GM19193 (cell line): Measurements from ENCODE around the gene ORMDL3.
A peak's percentile ranks its signal among the peaks of the same experiment; 100 is the strongest.

Source experiments
- POLR2A ChIP-seq: IDR thresholded peaks from 4 replicates; pipeline ENCODE4 v1.6.1; 2011; ENCODE audit not compliant: insufficient read depth, insufficient read length; ENCODE audit errors: extremely low read depth

Gene ORMDL3

DNA sequence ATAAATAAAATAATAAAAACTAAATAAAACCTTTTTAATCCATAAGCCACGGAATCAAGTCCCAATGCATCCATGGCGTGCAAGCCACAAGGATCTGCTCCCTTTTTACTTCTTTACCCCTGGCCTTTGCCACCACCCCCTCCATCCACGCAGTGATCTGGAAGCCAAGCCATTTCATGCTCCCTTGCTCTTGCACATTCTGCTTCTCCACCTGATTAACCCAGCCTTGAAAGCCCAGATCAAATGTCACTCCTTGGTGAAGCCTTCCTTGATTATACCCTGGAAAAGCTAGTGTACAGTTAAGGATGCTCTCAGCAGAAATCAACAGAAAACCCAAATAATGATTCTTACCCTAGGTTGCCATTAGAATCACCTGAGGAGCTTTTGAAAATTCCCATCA lies 10.0 kb upstream of the ORMDL3 start:
- no peak for TF ChIP-seq POLR2A

DNA sequence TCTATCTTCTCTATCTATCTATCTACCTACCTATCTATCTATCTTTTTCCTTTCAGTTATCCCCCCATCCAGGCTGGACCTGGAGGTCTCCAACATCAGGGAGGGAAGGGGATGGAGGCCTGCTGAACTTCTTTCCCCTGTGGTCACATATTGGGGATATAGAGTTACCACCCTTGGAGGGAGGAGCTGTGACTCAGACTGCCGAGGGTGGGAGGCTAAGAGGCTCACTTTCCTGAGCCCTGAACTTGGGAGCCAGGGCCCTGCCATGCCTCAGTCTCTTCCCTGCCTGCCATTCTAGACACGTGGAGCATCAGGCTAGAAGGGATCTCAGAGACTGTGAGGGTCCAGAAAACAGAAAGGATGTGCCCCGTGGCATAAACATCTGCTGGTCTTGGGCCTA lies 8.5 kb upstream of the ORMDL3 start:
- TF ChIP-seq POLR2A = no peak

DNA sequence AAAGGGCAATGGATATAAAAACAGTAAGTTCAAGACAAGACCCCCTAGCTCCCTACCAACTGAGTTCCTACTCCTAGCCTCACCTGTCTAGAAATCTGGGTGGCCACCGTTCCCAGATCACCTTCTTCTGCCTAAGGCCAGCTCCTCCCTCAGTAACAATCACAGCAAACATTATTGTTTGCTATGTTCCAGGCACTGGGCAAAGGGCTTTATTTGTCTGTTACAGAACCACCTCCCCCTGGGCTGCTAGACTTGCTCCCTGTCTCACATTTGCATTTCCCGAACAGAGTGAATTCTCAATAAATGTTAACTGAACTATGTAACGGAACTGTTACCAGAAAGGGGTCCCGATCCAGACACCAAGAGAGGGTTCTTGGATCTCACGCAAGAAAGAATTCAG lies 6.9 kb upstream of the ORMDL3 start:
- no peak for TF ChIP-seq POLR2A

DNA sequence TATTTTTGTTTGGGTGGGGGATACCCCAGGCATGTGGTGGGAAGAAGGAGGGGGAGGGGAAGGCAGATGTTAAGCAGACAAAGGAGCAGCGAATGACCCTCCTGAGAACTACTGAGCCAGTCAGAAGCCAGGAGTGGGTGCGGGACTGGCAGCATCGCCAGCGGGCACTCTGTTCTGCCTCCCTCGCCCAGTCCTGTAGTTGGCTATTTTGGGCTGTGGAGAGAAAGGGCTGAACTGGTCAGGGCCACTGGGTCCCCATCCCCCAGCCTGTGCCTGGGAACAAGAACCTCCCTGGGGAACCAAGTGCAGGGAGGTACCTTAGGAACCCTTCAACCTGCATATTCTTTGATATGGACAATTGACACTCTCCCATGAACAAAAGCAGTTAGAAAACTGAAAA lies 6.5 kb upstream of the ORMDL3 start:
- TF ChIP-seq POLR2A = no peak

DNA sequence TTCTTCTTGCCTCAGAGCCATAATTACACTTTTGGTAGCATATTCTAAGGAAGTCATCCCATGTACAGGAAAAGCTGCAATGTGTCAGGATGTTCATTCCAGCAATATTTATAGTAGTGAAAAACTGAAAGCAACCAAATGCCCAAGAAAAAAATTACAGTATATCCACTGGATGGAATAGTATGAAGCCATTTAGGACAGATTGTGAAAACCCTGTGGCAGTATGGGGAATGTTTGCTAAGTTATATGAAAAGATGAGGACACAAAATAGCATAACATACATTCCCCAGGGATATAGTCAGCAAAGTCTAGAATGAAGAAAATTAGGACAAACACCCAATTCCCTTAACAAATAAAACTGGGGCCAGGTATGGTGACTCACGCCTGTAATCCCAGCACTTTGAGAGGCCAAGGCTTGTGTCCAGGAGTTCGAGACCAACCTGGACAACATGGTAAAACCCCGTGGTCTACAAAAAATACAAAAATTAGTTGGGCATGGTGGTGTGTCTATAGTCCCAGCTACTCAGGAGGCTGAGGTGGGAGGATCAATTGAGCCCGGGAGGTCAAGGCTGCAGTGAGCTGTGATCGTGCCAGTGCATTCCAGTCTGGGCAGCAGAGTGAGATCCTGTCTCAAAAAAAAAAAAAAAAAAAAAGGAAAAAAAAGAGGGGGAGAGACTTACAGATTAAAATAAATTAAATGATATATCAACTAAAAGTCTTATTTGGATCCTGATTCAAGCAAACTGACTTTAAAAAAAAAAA lies 2.4 kb upstream of the ORMDL3 start:
- TF ChIP-seq POLR2A = no peak

DNA sequence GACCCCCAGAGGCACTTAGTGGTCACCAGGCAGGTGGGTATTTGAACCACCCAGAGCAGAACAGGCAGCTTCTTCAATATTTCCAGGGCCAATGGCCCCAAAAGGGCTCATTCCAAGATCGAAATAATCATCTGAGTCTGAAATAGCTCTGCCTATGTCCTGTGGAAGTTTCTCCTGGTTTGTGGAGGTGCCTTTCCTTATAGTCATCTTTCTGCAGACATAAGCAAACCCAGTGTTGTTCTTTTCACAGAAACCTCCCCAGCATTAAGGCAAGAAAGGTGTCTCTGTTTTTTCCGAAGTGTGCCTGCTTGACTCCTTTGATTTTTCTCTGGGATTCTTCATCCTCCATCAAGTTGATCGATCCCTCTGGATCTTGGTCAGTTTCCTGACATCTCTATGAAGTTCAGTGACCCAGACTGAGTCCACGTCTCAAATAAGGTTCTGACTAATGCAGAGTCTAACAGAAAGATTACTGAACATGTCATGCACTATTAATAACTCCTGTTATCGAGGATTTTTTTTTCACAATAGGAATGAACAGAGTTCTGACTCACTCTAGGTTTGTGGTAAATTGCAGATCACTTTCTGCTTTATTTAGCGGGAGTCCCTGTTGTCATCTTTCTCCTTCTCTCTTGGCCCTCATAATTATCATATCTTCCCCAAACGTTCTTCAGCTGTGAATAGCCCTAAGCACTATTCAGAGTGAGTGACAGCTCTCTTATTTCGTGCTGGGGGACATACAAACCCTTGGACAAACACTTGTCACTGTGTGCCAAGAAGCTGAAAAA lies 1.7 kb upstream of the ORMDL3 start:
- no peak for TF ChIP-seq POLR2A

DNA sequence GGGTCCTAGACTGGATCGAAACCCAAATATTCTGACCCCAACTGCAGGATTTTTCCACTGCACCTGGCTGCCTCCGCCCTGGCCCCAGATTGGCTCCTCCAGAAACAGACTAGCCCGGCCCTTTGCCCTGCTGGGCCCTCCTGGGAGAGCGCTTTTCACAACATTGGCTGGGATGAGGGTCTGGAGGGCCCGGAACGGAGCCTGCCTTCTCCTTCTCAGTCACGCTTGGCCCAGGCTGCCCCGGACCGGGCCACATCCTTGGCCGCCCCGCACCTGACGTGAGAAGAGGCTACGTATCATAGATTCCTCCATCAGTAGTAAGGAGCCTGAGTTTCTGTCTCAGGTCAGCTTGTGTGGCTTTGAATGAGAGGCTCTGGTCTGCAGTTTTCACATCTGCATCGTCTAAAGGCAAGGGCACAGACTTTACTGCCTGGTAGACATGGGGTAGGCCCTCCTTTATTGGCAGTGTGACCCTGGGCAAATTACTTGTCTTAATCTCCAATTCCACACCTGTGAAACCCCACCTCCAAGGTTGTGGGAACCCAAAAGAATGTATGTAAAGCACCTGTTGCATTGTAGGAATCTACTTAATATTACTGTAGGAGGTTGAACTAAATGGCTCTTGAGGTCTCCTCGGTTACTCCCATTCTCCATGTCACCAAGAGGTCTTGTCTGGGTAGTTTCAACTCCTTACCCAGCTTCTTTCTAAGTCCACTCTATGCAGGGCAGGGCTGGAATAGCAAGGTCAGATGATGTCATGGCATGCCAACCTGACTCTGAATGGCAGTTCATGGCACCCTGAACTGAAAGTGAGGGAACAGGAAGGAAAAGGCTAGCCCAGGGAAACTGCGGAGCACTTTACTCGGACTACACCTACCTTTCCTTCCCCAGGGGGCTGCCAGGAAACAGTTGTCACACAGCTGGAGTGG lies 792 bp upstream of the ORMDL3 start:
- no peak for TF ChIP-seq POLR2A

DNA sequence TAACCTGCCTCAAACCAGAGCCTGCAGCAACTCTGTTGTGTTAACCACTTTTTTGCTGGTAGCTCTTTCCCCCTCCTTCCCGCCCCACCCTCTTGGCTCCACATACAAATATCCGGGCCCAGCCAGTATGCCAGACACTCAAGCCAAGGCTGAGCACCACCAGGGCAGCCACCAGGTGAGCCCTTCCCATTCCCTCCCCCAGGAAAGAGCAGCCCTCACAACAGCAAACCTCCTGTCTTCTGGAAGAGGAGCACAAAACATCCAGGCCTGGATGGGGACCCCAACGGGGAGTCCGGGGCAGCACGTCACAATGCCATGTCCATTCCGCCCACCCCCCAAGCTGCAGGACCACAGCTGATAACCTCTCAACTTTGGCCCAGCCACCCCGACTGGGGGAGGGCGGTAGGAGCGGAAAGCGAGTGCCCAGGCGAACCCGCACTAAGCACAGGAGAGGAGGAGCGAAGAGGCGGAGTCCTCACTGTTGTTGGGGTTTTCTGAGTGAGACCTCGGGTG lies 757 bp downstream of the ORMDL3 start:
- TF ChIP-seq POLR2A = peak; percentile 59

DNA sequence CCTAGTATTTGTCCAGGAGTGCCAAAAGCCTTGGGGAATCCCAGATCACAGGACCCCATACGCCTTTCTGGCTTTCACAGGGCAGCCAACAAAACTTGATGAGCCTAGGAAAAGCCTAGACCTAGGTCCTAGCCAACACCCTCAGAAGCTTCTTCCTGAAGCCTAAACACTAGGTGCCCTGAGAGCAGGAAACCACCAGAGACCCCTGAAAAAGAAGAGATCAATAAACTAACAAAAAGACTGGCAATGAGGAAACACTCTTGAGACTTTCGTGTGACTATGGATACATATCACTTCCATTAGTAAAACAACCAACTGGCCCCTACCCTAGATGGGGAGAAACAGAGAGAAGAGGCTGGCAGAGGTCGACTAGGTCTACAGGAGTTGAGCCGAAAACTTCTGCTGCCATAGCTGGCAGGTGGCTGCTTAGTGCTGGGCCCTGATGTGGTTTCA lies 1.2 kb downstream of the ORMDL3 start:
- no peak for TF ChIP-seq POLR2A

DNA sequence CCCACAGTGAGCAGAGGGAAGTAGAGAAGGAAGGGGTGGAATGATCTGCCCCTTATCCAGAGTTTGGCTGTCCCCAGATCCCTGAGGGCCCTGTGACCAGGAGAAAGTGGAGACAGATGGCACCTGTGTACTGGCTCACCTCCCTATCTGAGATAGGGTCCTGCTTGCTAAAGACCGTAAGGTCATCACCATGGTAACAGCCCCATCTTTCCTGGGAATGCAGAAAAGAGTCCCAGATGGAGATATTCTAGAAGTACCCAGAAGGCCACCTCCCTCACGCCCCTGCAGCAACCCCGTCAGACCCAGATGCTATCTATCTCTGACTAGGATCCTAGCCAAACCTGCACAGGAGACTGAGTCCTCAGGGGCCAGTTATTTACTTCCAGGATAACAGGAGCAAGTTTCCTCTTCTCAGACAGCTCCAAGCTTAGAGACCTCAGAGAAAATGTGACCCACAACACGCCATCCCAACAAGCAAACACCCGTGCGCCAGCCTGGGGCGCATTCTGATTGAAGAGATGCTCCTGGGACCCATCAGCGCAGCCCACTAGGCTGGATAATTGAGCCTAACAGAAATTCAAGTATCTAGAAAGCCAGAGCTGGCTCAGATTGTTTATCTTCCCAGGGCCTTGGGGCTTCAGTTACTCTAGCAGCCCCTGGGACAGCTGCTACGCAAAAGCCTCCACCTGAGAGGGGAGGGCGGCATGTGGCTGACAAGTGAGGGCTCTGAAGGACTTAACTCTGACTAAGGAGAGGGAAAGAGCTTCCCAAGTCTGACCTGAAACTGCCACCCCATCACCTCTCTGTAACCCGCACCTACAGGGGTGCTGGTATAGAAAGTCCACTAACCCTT lies 1.9 kb downstream of the ORMDL3 start:
- TF ChIP-seq POLR2A = no peak

DNA sequence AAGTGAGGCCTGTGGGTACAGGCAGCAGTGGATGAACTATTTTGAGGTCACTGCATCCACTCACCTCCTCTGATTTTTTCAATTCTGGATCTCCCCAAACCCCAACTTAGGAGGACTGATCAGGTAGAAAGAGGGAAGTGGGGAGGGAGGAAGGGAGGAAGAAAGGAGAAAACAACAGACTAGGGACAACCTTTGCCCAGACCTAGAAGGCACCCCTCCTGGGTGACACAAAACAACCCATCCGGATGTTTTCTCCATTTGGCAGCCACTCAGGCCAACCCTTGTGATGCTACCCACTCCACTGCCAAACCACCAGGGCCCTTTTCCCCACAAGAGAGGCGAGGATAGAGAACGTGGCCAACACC lies 2.7 kb downstream of the ORMDL3 start:
- TF ChIP-seq POLR2A = no peak

DNA sequence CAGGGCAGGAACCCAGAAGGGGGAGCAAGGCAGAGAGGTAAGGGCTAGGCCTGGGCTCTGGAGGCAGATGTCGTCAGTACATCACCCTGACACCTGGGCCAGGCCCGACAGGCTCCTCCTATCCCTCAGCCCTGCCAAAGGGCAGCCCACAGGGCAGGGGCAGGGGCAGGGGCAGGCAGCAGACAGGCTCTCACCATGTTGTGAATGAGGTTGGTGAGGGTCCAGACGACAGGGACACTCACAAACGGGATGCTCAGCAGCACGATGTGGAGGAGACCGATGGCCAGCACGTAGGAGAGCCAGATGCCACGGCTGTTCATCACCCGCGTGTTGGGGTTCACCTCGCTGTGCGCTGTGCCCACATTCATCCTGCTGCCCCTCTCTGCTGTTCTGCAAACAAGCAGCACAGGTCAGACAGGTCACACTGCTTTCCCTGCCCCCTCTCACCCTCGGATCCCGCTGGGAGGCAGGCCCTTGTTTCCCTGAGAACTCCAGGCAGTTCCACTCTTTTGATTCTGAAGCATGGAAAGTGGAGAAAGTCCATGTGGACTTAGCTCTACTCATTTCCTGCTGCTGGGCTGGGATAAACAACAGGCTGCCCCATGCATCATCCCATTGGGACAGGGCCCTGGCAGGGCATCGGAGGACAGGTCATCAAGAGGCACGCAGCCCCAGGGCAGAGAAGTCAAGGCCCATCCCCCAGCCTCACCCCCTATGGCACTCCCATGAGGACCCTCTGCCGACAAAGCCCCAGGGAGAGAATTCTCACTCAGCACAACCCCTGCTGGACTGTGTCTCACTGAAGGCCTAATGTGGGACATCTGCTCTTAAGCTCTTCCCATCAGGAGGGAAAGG lies 3.3 kb downstream of the ORMDL3 start:
- no peak for TF ChIP-seq POLR2A

DNA sequence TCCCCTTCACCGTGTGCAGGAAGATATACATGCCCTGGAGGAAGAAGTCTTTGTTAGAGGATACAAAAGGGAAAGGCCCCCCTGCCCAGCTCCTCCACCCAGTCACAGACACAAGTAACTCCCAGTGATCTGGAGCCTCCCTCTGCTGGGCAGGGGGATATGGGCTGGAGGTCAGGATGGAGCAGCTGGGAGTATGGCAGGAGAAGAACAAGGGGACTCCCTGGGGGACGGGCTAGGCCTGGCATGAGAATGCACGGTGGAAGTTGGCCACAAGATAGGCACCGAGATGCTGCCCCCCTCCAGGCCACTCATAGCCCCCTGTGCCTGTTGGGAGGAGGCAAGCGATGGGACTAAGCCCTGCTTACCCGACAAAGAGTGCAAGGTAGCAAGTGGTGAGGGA lies 4.2 kb downstream of the ORMDL3 start:
- no peak for TF ChIP-seq POLR2A

DNA sequence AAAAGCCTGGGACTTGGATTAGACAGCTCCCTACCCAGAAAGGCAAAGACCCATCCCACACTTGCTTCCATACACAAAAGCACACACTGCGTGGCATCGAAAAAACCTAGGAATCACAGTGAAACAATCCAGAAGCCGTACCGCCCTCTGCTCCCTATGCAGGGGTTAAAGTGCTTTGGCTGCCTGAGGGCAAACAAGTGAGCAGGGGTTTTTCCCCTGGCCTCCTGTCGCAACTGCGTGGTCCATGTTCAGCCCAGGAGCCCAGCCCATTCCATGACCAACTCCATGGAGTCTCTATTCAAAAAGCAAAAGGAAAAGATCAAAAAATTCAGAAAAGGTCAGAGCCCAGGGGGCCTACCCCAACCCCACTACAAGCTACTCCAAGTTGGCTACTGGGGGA lies 5.4 kb downstream of the ORMDL3 start:
- TF ChIP-seq POLR2A = no peak

DNA sequence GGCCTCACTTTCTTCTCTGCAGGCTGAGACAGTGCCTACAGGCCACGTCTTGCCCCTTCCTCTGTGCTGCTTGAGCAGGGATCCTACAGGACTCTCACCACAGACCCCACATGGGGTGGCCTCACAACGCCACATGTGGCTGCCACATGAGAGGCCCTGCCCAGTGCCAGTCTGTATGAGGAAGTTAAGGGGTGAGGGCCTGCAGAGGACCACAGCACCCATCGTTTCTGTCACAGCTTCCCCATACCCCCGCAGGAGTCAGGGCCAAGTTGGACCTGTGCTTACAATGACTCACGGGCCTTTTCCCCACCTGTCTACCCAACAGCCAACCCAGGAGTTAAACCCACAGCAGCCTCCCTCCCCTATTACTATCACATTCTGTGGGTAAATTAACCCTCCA lies 6.1 kb downstream of the ORMDL3 start:
- peak; percentile 12 for TF ChIP-seq POLR2A
